ENCODE data around the gene RSF1.

GRCh38 chr11:77789061-77789730 lies 31.3 kb downstream of the RSF1 start:
- TF ChIP-seq CTCF (tag by site-specific recombination; IDR thresholded peaks at IDR 0.05) (no peak), ZNF324 (tag by site-specific recombination; IDR thresholded peaks at IDR 0.05) (no peak), ZNF624 (tag by site-specific recombination; IDR thresholded peaks at IDR 0.05) (no peak), ELK4 (IDR thresholded peaks at IDR 0.05; ENCODE audit: borderline replicate concordance, low read depth, low read length) (no peak), ZNF830 (tag by site-specific recombination; IDR thresholded peaks at IDR 0.05; ENCODE audit: low read depth) (no peak), ZNF341 (tag by site-specific recombination; IDR thresholded peaks at IDR 0.05; ENCODE audit: low read depth) (no peak), ZNF223 (tag by site-specific recombination; IDR thresholded peaks at IDR 0.05) (no peak), SETDB1 (IDR thresholded peaks at IDR 0.05; ENCODE audit: insufficient read length, low read length) (no peak), ZNF138 (tag by site-specific recombination; IDR thresholded peaks at IDR 0.05; ENCODE audit: borderline replicate concordance) (no peak), HOXA7 (CRISPR knock-in tag; IDR thresholded peaks at IDR 0.05; ENCODE audit: borderline replicate concordance) (no peak), PRDM1 (tag by site-specific recombination; IDR thresholded peaks at IDR 0.05) (no peak)
- TF ChIP-seq, protein P1, sequence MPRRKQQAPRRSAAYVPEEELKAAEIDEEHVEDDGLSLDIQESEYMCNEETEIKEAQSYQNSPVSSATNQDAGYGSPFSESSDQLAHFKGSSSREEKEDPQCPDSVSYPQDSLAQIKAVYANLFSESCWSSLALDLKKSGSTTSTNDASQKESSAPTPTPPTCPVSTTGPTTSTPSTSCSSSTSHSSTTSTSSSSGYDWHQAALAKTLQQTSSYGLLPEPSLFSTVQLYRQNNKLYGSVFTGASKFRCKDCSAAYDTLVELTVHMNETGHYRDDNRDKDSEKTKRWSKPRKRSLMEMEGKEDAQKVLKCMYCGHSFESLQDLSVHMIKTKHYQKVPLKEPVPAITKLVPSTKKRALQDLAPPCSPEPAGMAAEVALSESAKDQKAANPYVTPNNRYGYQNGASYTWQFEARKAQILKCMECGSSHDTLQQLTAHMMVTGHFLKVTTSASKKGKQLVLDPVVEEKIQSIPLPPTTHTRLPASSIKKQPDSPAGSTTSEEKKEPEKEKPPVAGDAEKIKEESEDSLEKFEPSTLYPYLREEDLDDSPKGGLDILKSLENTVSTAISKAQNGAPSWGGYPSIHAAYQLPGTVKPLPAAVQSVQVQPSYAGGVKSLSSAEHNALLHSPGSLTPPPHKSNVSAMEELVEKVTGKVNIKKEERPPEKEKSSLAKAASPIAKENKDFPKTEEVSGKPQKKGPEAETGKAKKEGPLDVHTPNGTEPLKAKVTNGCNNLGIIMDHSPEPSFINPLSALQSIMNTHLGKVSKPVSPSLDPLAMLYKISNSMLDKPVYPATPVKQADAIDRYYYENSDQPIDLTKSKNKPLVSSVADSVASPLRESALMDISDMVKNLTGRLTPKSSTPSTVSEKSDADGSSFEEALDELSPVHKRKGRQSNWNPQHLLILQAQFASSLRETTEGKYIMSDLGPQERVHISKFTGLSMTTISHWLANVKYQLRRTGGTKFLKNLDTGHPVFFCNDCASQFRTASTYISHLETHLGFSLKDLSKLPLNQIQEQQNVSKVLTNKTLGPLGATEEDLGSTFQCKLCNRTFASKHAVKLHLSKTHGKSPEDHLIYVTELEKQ (tag by site-specific recombination; IDR thresholded peaks at IDR 0.05; ENCODE audit: borderline replicate concordance) = no peak

Measured in HEK293 (cell line).